ENCODE measurements around the gene NLGN1. TPM values are rescaled to one million over a fixed set of nuclear protein-coding genes. Genes with fewer than 3 reads are reported as not detected.

The NLGN1 gene
- total RNA-seq, 1 experiment from 2014 or later = 5.2 TPM

DNA sequence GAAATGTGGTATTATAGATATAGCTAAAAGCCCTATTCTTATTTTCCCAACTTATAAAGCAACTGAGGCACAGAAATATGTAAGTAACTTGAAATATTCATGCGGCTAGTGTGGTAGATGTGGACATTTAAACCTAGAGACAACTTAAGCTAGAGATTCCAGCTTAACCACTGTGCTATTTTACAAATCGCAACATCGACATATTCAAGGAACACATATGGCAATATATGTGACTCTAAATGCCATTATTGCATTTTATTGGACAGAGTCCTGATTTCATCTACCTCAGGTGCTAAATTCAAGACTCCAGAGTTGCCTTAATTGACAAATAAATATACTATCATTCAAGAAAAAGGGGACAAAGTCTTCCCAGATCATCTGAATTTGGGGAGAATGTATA, 442.3 kb downstream of the NLGN1 start:
- no peak overlapping the region for H2AK5ac ChIP-seq (ENCODE audit: insufficient read length, low read length)
- no peaks in the 10 kb centered on the region for H3K79me2 ChIP-seq (ENCODE audit: insufficient read depth, low read length)
- H3K27ac ChIP-seq (ENCODE audit: insufficient read length, low read depth, low read length) = no peak overlapping the region
- no peaks in the 10 kb centered on the region for H3K79me1 ChIP-seq (ENCODE audit: insufficient read depth, low read depth, low read length, poor library complexity, severe bottlenecking)
- no peak overlapping the region for H3K4ac ChIP-seq (ENCODE audit: low read depth, low read length)
- H3T11ph ChIP-seq (ENCODE audit: low read length) = no peak overlapping the region
- H2AFZ ChIP-seq (ENCODE audit: low read length) = no peak overlapping the region
- no peak overlapping the region for H2BK20ac ChIP-seq (ENCODE audit: low read depth, low read length, poor library complexity, severe bottlenecking)
- H3K23ac ChIP-seq (ENCODE audit: insufficient read length, low read depth, low read length) = no peak overlapping the region
- H3K4me1 ChIP-seq (ENCODE audit: insufficient read depth, low read length) = no peaks in the 10 kb centered on the region
- H4K8ac ChIP-seq (replicated peaks; ENCODE audit: insufficient read length, low read depth, low read length) = no peak overlapping the region
- no peak overlapping the region for H3K4me2 ChIP-seq (ENCODE audit: insufficient read depth, insufficient read length, low read length)
- no peaks in the 10 kb centered on the region for H3K27me3 ChIP-seq (ENCODE audit: insufficient read depth, low read length)
- H2BK5ac ChIP-seq (ENCODE audit: insufficient read length, low read length) = no peak overlapping the region
- no peak for DNase-seq
- H3K9me3 ChIP-seq (ENCODE audit: control insufficient read depth, low read depth, low read length) = no peaks in the 10 kb centered on the region
- no peaks in the 10 kb centered on the region for H3K27me3 Mint-ChIP-seq (ENCODE audit: low read depth)
- no peak overlapping the region for H3K14ac ChIP-seq (ENCODE audit: insufficient read depth, low read length)
- peaks cover 15 to 24% (median 23%) of the 10 kb centered on the region in 3 experiments for H3K36me3 Mint-ChIP-seq (ENCODE audit: insufficient read depth in 1 of 3, low read depth in 3 of 3)
- no peak overlapping the region for H2BK12ac ChIP-seq (ENCODE audit: insufficient read length, low read depth, low read length)
- no peaks in the 10 kb centered on the region for H4K20me1 ChIP-seq (ENCODE audit: control insufficient read depth, insufficient read depth, insufficient read length)
- H4K5ac ChIP-seq (ENCODE audit: insufficient read length, low read depth, low read length) = no peak overlapping the region
- H3K9ac ChIP-seq (ENCODE audit: extremely low read depth, insufficient read length, low read length) = no peak overlapping the region
- no peak overlapping the region for H2BK120ac ChIP-seq (ENCODE audit: low read depth, low read length, poor library complexity, severe bottlenecking)
- no peak overlapping the region for H3K27ac Mint-ChIP-seq
- H4K91ac ChIP-seq (ENCODE audit: insufficient read length, low read depth, low read length) = no peak overlapping the region
- TF ChIP-seq, protein P1, sequence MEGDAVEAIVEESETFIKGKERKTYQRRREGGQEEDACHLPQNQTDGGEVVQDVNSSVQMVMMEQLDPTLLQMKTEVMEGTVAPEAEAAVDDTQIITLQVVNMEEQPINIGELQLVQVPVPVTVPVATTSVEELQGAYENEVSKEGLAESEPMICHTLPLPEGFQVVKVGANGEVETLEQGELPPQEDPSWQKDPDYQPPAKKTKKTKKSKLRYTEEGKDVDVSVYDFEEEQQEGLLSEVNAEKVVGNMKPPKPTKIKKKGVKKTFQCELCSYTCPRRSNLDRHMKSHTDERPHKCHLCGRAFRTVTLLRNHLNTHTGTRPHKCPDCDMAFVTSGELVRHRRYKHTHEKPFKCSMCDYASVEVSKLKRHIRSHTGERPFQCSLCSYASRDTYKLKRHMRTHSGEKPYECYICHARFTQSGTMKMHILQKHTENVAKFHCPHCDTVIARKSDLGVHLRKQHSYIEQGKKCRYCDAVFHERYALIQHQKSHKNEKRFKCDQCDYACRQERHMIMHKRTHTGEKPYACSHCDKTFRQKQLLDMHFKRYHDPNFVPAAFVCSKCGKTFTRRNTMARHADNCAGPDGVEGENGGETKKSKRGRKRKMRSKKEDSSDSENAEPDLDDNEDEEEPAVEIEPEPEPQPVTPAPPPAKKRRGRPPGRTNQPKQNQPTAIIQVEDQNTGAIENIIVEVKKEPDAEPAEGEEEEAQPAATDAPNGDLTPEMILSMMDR (conservative IDR thresholded peaks at IDR 0.05) = no peak
- peaks cover 13 to 19% of the 10 kb centered on the region in 2 experiments for H3K9me3 Mint-ChIP-seq
- peaks cover 7 to 12% of the 10 kb centered on the region in 2 experiments for H3K4me1 Mint-ChIP-seq
- H3K18ac ChIP-seq (ENCODE audit: insufficient read length, low read depth, low read length) = no peak overlapping the region
- H2BK15ac ChIP-seq (ENCODE audit: low read depth, low read length) = no peak overlapping the region
- H3K56ac ChIP-seq (ENCODE audit: insufficient read length, low read depth, low read length) = no peak overlapping the region
- H3K4me3 Mint-ChIP-seq = no peak overlapping the region
- H3K23me2 ChIP-seq (ENCODE audit: insufficient read length, low read depth, low read length, poor library complexity, severe bottlenecking) = no peaks in the 10 kb centered on the region
- WGBS (ENCODE audit: extremely low coverage, insufficient read length, low lambda C conversion rate) = no CpG with 5 or more reads among the region's 3 CpGs

Data from H9 (cell line).